ENCODE data around the gene CCDC88B.
A peak's percentile ranks its signal among the peaks of the same experiment; 100 is the strongest.
"Not testable (repeated sequence)": the region's sequence is repeated elsewhere in the genome, so short reads cannot be mapped to it uniquely, and the experiment has no call there.

Gene CCDC88B

DNA sequence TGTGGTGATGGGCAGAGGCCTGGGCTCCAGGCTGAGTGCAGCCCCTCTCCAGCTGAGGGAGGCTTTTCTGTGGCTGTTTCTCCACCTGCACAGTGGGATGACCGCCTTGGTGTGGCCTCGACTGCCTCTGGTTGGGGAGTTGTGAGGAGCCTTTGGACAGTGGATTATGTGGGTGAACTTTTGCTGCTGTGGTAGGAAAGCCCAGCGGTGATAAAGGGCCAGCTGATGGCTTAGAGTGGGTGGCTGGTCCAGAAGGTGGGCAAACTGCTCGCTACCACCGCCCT is 36.0 kb upstream of the CCDC88B start:
- Histone ChIP-seq H3K27ac (peak overlapping the region in 10 of 11 experiments; percentile 91 to 98 (median 96); a peak in 19 of 22 replicates), H4K20me1 (peaks cover 19 to 47% (median 40%) of the 10 kb centered on the region in 11 experiments; a peak in 21 of 22 replicates), H3K9me3 (replicated peaks in 1 of 11) (no peaks in the 10 kb centered on the region), H3K4me1 (peaks cover 46 to 67% (median 52%) of the 10 kb centered on the region in 10 experiments), H3K27me3 (peaks cover 31 to 38% (median 33%) of the 10 kb centered on the region in 11 experiments), H3K4me2 (peak overlapping the region; percentile 80 to 99 (median 91)), H3K36me3 (peaks cover 11 to 20% (median 14%) of the 10 kb centered on the region in 11 experiments; a peak in 19 of 22 replicates), H3K4me3 (peak overlapping the region; percentile 58 to 72 (median 66); a peak in 19 of 20 replicates), H3K9ac (peak overlapping the region; percentile 85 to 95 (median 91); a peak in 21 of 22 replicates)
- TF ChIP-seq Cebpa-rat (IDR thresholded peaks at IDR 0.05): no peak

DNA sequence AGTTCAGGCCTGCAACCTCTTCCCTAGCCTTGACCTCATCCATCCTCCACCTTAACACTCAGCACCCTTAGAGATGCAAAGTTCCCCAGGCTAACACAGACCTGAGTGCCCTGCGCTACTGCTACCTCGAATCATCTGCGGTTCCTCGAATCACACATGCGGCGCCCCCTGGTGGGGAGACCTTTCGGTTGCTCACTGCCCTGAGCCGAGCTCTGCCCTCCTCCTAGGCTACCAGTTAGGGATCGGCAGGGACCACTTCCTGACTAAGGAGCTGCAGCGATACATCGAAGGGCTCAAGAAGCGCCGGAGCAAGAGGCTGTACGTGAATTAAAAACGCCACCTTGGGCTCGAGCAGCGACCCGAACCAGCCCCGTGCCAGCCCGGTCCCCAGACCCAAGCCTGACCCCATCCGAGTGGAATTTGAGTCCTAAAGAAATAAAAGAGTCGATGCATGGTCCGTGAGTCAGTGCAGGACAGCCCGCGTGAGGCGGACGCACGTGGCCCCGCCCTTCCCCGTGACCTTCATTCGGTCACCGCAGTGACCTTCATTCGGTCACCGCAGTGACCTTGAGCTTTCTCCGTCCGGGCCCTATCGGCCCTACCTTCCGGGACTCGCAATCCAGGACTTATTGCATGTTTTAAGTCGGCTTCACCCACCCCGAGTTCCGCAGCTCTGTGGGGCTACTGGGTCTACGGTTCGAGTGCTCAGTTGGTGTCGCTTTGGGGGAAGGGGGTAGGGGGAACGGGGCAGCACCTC is 35.5 kb upstream of the CCDC88B start:
- no peaks in the 10 kb centered on the region for H3K9me3 ChIP-seq (replicated peaks in 1 of 11)

DNA sequence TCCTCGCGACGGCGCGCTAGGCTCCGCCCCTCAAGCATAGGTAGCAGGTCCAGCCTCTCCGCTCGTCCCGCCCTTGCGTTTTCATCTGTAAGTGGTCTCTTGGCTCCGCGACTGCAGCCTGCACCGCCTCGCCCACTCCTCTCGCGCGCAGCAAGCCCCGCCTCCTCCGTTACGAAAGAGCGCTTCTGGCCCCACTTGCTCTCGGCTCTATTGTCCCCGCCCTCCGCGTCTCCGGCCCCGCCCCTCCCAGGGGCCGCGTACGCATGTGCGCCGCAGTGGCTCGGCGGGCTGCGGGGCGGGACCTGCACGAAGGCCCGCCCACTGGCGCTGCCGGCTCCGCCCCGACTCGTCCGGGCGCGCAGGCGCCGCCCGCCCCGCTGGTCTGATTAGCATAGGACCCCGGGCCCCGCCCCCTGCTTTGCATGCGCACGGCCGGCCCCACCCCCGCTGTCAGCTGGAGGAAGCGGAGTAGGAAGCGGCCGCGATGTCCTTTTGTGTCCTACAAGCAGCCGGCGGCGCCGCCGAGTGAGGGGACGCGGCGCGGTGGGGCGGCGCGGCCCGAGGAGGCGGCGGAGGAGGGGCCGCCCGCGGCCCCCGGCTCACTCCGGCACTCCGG is 34.8 kb upstream of the CCDC88B start, which contains the start of gene ESRRA:
ESRRA (plus strand) TSS at position 450 of the 616 bp plus-strand sequence. CDS start 1,656 bp downstream, outside the sequence.
- H3K9ac ChIP-seq: peak within 1 kb of the TSS; percentile 85 to 96 (median 94)

More for the DNA sequence above, 35.5 kb upstream of the CCDC88B start:
- peaks cover 19 to 47% (median 36%) of the 10 kb centered on the region in 11 experiments; a peak in 20 of 22 replicates for H4K20me1 ChIP-seq
- peak overlapping the region; percentile 58 to 72 (median 66) for H3K4me3 ChIP-seq
- H3K36me3 ChIP-seq: peaks cover 11 to 25% (median 14%) of the 10 kb centered on the region in 11 experiments; a peak in 19 of 22 replicates
- H3K9ac ChIP-seq: peak overlapping the region; percentile 85 to 95 (median 91)
- peaks cover 41 to 67% (median 47%) of the 10 kb centered on the region in 10 experiments for H3K4me1 ChIP-seq
- peaks cover 26 to 33% (median 28%) of the 10 kb centered on the region in 11 experiments for H3K27me3 ChIP-seq
- H3K4me2 ChIP-seq: peak overlapping the region; percentile 80 to 99 (median 91)
- peak overlapping the region; percentile 85 to 98 (median 96) for H3K27ac ChIP-seq
- no peak for TF ChIP-seq Cebpa-rat (IDR thresholded peaks at IDR 0.05)

DNA sequence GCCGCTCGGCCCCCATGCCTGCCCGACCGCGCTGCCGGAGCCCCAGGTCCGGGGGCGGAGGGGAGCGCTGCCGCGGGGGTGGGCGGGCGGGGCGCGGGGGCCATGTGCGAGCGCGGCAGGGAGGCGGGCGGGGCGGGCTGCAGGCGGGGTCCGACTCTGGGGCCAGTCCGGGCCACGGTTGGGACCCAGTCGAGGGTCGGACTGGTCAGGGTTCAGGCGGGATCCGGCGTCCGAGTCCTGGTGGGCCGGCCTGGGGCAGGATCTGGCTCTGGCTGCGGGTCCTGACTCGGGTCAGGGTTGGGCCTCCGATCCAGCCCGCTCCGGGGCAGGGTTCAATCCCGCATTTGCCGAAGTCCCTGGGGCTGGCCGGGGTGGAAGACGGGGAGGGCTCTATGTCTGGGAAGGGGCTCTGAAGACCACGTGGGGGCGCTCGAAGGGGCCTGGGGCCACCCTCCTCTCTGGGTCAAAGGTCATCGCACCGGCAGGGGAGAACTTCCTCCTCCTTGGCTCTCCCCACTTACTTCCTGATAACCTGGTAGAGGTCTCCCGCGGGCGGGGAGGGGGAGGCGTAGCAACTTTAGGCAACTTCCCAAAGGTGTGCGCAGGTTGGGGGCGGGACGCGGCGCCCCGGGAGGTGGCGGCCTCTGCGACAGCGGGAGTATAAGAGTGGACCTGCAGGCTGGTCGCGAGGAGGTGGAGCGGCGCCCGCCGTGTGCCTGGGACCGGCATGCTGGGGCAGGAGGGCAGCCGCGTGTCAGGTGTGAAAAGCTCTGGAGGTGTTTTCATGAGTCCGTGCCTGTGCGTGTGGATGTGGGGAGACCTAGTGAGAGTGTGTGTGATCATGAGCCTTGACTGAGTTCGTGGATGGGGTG is 34.1 kb upstream of the CCDC88B start:
- Histone ChIP-seq H3K4me1 (peaks cover 30 to 64% (median 34%) of the 10 kb centered on the region in 10 experiments), H3K4me2 (peak overlapping the region; percentile 92 to 100 (median 97)), H4K20me1 (peaks cover 18 to 47% (median 36%) of the 10 kb centered on the region in 11 experiments; a peak in 20 of 22 replicates), H3K4me3 (peak overlapping the region; percentile 69 to 94 (median 84)), H3K9me3 (replicated peaks in 1 of 11) (no peaks in the 10 kb centered on the region), H3K27ac (peak overlapping the region; percentile 64 to 97 (median 92)), H3K36me3 (peaks cover 12 to 39% (median 19%) of the 10 kb centered on the region in 11 experiments; a peak in 19 of 22 replicates), H3K9ac (peak overlapping the region; percentile 85 to 96 (median 92)), H3K27me3 (peaks cover 12 to 19% (median 14%) of the 10 kb centered on the region in 11 experiments)
- no peak for TF ChIP-seq Cebpa-rat (IDR thresholded peaks at IDR 0.05)

More for the DNA sequence above, 34.8 kb upstream of the CCDC88B start, which contains the start of gene ESRRA:
- TF ChIP-seq Cebpa-rat (IDR thresholded peaks at IDR 0.05): peak in 4 of 11 experiments; percentile 28 to 50 (median 42); a peak in 3 of 22 replicates
- Histone ChIP-seq H3K4me1 (peaks cover 34 to 65% (median 40%) of the 10 kb centered on the region in 10 experiments), H3K4me3 (peak within 1 kb of the TSS; percentile 69 to 94 (median 84)), H4K20me1 (peaks cover 19 to 47% (median 35%) of the 10 kb centered on the region in 11 experiments; a peak in 20 of 22 replicates), H3K27me3 (peaks cover 19 to 26% (median 21%) of the 10 kb centered on the region in 11 experiments), H3K36me3 (peaks cover 11 to 32% (median 15%) of the 10 kb centered on the region in 11 experiments; a peak in 19 of 22 replicates), H3K4me2 (peak within 1 kb of the TSS; percentile 92 to 100 (median 97)), H3K9me3 (replicated peaks in 1 of 11) (no peaks in the 10 kb centered on the region), H3K27ac (peak within 1 kb of the TSS; percentile 85 to 98 (median 97))

DNA sequence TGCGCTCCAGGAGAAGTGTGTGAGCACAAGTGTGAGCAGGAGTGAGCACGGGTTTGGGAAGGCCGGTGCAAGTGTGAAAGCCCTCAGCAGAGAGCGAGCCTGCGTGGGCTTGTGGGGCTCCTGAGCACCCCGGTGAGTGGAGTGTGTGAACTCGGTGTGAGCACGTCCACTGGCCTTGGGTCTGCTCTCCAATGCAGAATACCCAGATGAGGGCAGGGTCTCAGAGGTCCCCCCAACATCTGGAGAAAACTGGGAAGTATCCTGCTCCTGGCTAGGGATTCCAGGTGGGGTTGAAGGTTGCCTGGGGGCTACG is 33.5 kb upstream of the CCDC88B start:
- Histone ChIP-seq H3K4me1 (peaks cover 27 to 64% (median 37%) of the 10 kb centered on the region in 10 experiments), H3K4me3 (peak overlapping the region; percentile 69 to 94 (median 84)), H3K4me2 (peak overlapping the region; percentile 92 to 100 (median 97)), H3K9me3 (replicated peaks in 1 of 11) (no peaks in the 10 kb centered on the region), H3K27ac (peak overlapping the region; percentile 64 to 97 (median 92); a peak in 21 of 22 replicates), H3K27me3 (peaks cover 6 to 13% (median 8%) of the 10 kb centered on the region in 11 experiments), H4K20me1 (peaks cover 22 to 52% (median 42%) of the 10 kb centered on the region in 11 experiments; a peak in 20 of 22 replicates), H3K36me3 (peaks cover 15 to 45% (median 24%) of the 10 kb centered on the region in 11 experiments; a peak in 20 of 22 replicates), H3K9ac (peak overlapping the region; percentile 85 to 96 (median 92))
- TF ChIP-seq Cebpa-rat (IDR thresholded peaks at IDR 0.05): no peak

DNA sequence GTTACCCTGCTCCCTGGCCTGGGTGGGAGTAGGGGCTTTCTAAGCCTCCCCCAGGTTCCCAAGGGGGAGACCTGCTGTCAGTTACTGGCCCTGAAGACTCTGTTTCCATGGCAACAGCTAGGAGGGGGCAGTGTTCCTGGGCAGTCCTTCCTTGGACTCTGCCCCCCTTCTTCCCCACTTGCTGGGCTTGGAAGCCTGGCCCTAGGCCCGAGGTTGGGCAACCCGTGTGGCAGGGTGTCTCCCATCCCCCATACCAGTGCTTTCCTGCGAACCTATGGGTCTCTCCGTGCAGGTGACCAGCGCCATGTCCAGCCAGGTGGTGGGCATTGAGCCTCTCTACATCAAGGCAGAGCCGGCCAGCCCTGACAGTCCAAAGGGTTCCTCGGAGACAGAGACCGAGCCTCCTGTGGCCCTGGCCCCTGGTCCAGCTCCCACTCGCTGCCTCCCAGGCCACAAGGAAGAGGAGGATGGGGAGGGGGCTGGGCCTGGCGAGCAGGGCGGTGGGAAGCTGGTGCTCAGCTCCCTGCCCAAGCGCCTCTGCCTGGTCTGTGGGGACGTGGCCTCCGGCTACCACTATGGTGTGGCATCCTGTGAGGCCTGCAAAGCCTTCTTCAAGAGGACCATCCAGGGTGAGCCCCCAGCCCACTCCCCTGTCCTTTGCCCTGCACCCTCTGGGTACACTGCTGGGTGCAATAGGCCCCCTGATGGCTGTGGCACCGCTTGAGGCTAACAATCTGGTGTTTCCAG is 33.0 kb upstream of the CCDC88B start:
- Histone ChIP-seq H3K4me2 (peak overlapping the region; percentile 92 to 100 (median 97)), H3K27ac (peak overlapping the region in 10 of 11 experiments; percentile 78 to 97 (median 92); a peak in 20 of 22 replicates), H3K36me3 (peaks cover 15 to 48% (median 26%) of the 10 kb centered on the region in 11 experiments; a peak in 20 of 22 replicates), H3K4me3 (peak overlapping the region; percentile 69 to 94 (median 84)), H4K20me1 (peaks cover 22 to 57% (median 44%) of the 10 kb centered on the region in 11 experiments; a peak in 20 of 22 replicates), H3K4me1 (peaks cover 27 to 61% (median 37%) of the 10 kb centered on the region in 10 experiments), H3K9me3 (replicated peaks in 1 of 11) (no peaks in the 10 kb centered on the region), H3K9ac (peak overlapping the region; percentile 85 to 96 (median 92)), H3K27me3 (peaks cover under 1 to 7% (median 2%) of the 10 kb centered on the region in 11 experiments; a peak in 21 of 22 replicates)
- no peak for TF ChIP-seq Cebpa-rat (IDR thresholded peaks at IDR 0.05)

DNA sequence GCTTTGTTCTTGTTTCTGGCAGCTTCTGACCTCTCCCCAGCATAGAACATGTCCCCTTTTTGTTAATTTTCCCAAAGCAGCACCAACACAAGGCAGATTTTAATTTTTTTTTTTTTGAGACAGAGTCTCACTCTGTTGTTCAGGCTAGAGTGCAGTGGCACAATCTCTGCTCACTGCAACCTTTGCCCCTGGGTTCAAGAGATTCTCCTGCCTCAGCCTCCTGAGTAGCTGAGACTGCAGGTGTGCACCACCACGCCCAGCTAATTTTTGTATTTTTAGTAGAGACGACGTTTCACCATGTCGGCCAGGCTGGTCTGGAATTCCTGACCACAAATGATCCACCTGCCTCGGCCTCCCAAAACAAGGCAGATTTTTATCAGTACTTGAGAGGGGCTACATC is 32.2 kb upstream of the CCDC88B start:
- Histone ChIP-seq H3K36me3 (peaks cover 20 to 55% (median 32%) of the 10 kb centered on the region in 11 experiments; a peak in 21 of 22 replicates), H3K4me1 (peaks cover 27 to 67% (median 41%) of the 10 kb centered on the region in 10 experiments), H3K4me2 (peak overlapping the region; percentile 92 to 100 (median 97); a peak in 19 of 22 replicates), H3K4me3 (peak overlapping the region in 1 of 10 experiments; percentile 86; a peak in 1 of 20 replicates), H4K20me1 (peaks cover 22 to 64% (median 51%) of the 10 kb centered on the region in 11 experiments), H3K27ac (peak overlapping the region in 2 of 11 experiments; percentile 93; a peak in 3 of 22 replicates), H3K9ac (peak overlapping the region; percentile 85 to 96 (median 92); a peak in 17 of 22 replicates)
- H3K9me3 ChIP-seq (replicated peaks in 1 of 11); H3K27me3 ChIP-seq: not testable (repeated sequence)
